CD4-positive, alpha-beta T cell (primary cell): ENCODE measurements around the gene PCDHGC4. TPM values are rescaled to one million over a fixed set of nuclear protein-coding genes. Genes with fewer than 3 reads are reported as not detected.

Source experiments
- ATAC-seq: fragments of 200-7000 bp; cut with Tn5 transposase; one replicate; pipeline ENCODE4 v1.10.0; 2022; ENCODE audit warnings: mild to moderate bottlenecking; ENCODE audit not compliant: poor library complexity
- CTCF ChIA-PET: fragments of 350-600 bp; sonication (Branson Sonifier 250); formaldehyde crosslinking; loops from one replicate; lab custom pipeline; 2021; ENCODE audit warnings: antibody characterized with exemption, inconsistent platforms; lab: Charles Lee
- POLR2A ChIA-PET: fragments of 350-600 bp; sonication (Branson Sonifier 250); formaldehyde crosslinking; loops from one replicate; lab custom pipeline; 2021; ENCODE audit warnings: antibody characterized with exemption, inconsistent platforms; lab: Charles Lee
- DNase-seq, 14 experiments: peaks; one replicate each; pipeline ENCODE4 v3.0.0-alpha.2; 2013 to 2020; ENCODE audit warnings: mixed read lengths in 2 of 14
- H3K27ac ChIP-seq, 2 donors: one replicate each; pipeline versions ENCODE4 v1.5.1 to v1.7.0; 2013; ENCODE audit warnings: low read length in 2 of 2, low read depth in 1 of 2, mild to moderate bottlenecking in 1 of 2
- H3K27me3 ChIP-seq, 2 experiments: 1 replicate in 1 of 2; 2 replicates in 1 of 2; pipeline versions ENCODE4 v1.6.1 to v1.7.0; 2013; ENCODE audit warnings: low read length in 2 of 2, control low read depth in 1 of 2, mild to moderate bottlenecking in 1 of 2, moderate library complexity in 1 of 2; ENCODE audit not compliant: insufficient read depth in 2 of 2, control insufficient read depth in 1 of 2
- H3K36me3 ChIP-seq: one replicate; pipeline ENCODE4 v1.6.1; 2013; ENCODE audit warnings: low read length, control low read depth; ENCODE audit not compliant: insufficient read depth
- H3K4me1 ChIP-seq: one replicate; pipeline ENCODE4 v1.6.1; 2013; ENCODE audit warnings: low read length, control low read depth; ENCODE audit not compliant: insufficient read depth
- H3K4me3 ChIP-seq: one replicate; pipeline ENCODE4 v1.5.1; 2013; ENCODE audit warnings: mild to moderate bottlenecking, low read length, moderate library complexity
- H3K9me3 ChIP-seq, 2 experiments: 1 replicate in 1 of 2; 2 replicates in 1 of 2; pipeline versions ENCODE4 v1.6.1 to v1.7.0; 2013; ENCODE audit warnings: low read length in 2 of 2, mild to moderate bottlenecking in 2 of 2, control low read depth in 1 of 2, moderate library complexity in 1 of 2; ENCODE audit not compliant: control insufficient read depth in 1 of 2, insufficient read depth in 1 of 2
- H3K27ac Mint-ChIP-seq: one replicate; pipeline ENCODE4 v1.8.0; 2020; ENCODE audit warnings: mixed read lengths
- H3K27me3 Mint-ChIP-seq: one replicate; pipeline ENCODE4 v1.8.0; 2021; ENCODE audit warnings: mixed read lengths
- H3K36me3 Mint-ChIP-seq: one replicate; pipeline ENCODE4 v1.8.0; 2021; ENCODE audit warnings: low read depth, mixed read lengths
- H3K4me1 Mint-ChIP-seq: one replicate; pipeline ENCODE4 v1.8.0; 2021; ENCODE audit warnings: low read depth, mixed read lengths
- H3K4me3 Mint-ChIP-seq: one replicate; pipeline ENCODE4 v1.8.0; 2020; ENCODE audit warnings: mild to moderate bottlenecking, mixed read lengths
- H3K9me3 Mint-ChIP-seq: one replicate; pipeline ENCODE4 v1.8.0; 2020; ENCODE audit warnings: mixed read lengths
- intact Hi-C, 2 experiments: fragments of 100-400 bp; cut with DNase I in 1 of 2; cut with micrococcal nuclease in 1 of 2; formaldehyde crosslinking; loops; one replicate each; pipeline versions ENCODE4 v1.15.1 to v1.9.0; 2023 to 2025; cut with DNase I, micrococcal nuclease
- total RNA-seq, 174 experiments: library from RNA in 2 of 174; stranded (reverse) in 2 of 174; gene quantifications; one replicate each; pipeline ENCODE4 v1.2.3 and lab custom pipeline; 2021 to 2026
- TF ChIP-seq, protein P1 (sequence below): fragments of 200-600 bp; IDR thresholded peaks from one replicate; pipeline ENCODE4 v1.8.0; 2022; ENCODE audit warnings: antibody characterized with exemption, mild to moderate bottlenecking

The PCDHGC4 gene
- total RNA-seq, 2 experiments from 2014 or later, result not detected

DNA sequence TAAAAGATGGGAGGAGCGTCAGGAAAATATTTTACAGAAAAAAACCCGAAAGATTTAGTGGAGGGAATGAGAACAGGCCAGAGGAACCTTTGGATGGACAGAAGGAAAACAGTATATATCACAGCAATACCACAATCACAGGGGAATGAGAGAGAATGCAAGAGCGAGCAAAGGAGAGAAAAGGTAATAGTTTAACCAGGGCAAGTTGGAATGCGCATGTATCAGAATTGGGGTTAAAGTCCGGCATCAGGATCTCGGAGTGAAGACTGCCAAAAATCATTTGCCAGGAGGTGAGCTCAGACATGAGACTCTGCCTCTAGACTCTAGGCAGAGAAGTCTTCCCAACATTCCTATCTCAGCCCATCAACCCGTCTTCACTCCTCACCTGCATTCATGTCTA, 40.8 kb downstream of the PCDHGC4 start:
- ChIA-PET CTCF (interaction anchor here (0.9 to 2.8 kb wide), 5 partner anchors 12 to 139 kb away, joined by 3 to 19 read pairs (median 7); partner anchors contain the start of gene PCDHGB4), POLR2A (no interaction called here)
- Mint-ChIP-seq H3K4me1 (peaks cover 12% of the 10 kb centered on the region), H3K36me3 (no peaks in the 10 kb centered on the region), H3K27me3 (no peaks in the 10 kb centered on the region), H3K27ac (peak overlapping the region; percentile 13), H3K9me3 (no peaks in the 10 kb centered on the region), H3K4me3 (no peak overlapping the region)
- no peak overlapping the region for H3K27ac ChIP-seq
- intact Hi-C loops, result loop anchor here (2.0 to 10.0 kb wide), 3 partner anchors 113 to 441 kb away; partner anchors contain the start of gene PCDHGA10 (in 1 of the 2)
- H3K4me1 ChIP-seq, result peaks cover 13% of the 10 kb centered on the region
- DNase-seq (no peak), ATAC-seq (no peak)
- no peaks in the 10 kb centered on the region for H3K9me3 ChIP-seq
- peaks cover 99% of the 10 kb centered on the region for H3K36me3 ChIP-seq
- no peaks in the 10 kb centered on the region for H3K27me3 ChIP-seq
- H3K4me3 ChIP-seq, result no peak overlapping the region
- TF ChIP-seq, protein P1, sequence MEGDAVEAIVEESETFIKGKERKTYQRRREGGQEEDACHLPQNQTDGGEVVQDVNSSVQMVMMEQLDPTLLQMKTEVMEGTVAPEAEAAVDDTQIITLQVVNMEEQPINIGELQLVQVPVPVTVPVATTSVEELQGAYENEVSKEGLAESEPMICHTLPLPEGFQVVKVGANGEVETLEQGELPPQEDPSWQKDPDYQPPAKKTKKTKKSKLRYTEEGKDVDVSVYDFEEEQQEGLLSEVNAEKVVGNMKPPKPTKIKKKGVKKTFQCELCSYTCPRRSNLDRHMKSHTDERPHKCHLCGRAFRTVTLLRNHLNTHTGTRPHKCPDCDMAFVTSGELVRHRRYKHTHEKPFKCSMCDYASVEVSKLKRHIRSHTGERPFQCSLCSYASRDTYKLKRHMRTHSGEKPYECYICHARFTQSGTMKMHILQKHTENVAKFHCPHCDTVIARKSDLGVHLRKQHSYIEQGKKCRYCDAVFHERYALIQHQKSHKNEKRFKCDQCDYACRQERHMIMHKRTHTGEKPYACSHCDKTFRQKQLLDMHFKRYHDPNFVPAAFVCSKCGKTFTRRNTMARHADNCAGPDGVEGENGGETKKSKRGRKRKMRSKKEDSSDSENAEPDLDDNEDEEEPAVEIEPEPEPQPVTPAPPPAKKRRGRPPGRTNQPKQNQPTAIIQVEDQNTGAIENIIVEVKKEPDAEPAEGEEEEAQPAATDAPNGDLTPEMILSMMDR, result no peak

DNA sequence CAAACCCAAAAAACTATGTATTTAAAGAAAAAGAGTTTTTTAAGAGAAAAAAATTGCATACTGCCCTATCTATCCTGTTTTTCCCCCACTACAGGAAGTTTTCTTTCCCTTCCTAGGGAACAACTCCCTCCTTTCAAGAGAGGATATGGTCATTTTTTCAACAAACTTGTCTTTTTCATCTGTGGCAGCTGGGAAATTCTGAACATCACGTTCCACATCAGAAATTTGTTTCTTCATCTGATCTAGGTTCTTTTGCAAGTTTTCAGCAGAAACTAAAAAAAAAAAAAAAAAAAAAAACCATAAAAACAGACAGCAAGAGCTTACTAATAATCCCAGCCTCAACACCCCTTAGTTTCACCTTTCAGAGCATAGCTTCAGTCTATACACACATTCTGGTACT, 42.6 kb downstream of the PCDHGC4 start:
- Mint-ChIP-seq H3K36me3 (no peaks in the 10 kb centered on the region), H3K27ac (no peak overlapping the region), H3K4me1 (peaks cover 12% of the 10 kb centered on the region), H3K4me3 (no peak overlapping the region), H3K27me3 (no peaks in the 10 kb centered on the region), H3K9me3 (no peaks in the 10 kb centered on the region)
- TF ChIP-seq, protein P1, result no peak
- no peaks in the 10 kb centered on the region for H3K9me3 ChIP-seq
- H3K36me3 ChIP-seq, result peaks cover 99% of the 10 kb centered on the region
- ATAC-seq (no peak), DNase-seq (no peak)
- ChIA-PET CTCF (interaction anchor here (0.6 to 1.9 kb wide), 3 partner anchors 13 to 104 kb away, joined by 3 to 7 read pairs (median 4); no protein-coding TSS in a partner anchor), POLR2A (no interaction called here)
- intact Hi-C loops, result loop anchor here in 1 of 2 experiments (10.0 kb wide), 1 partner anchor 443 kb away; no protein-coding TSS in a partner anchor
- H3K4me1 ChIP-seq, result peaks cover 13% of the 10 kb centered on the region
- no peak overlapping the region for H3K4me3 ChIP-seq
- H3K27me3 ChIP-seq, result no peaks in the 10 kb centered on the region
- H3K27ac ChIP-seq, result no peak overlapping the region

DNA sequence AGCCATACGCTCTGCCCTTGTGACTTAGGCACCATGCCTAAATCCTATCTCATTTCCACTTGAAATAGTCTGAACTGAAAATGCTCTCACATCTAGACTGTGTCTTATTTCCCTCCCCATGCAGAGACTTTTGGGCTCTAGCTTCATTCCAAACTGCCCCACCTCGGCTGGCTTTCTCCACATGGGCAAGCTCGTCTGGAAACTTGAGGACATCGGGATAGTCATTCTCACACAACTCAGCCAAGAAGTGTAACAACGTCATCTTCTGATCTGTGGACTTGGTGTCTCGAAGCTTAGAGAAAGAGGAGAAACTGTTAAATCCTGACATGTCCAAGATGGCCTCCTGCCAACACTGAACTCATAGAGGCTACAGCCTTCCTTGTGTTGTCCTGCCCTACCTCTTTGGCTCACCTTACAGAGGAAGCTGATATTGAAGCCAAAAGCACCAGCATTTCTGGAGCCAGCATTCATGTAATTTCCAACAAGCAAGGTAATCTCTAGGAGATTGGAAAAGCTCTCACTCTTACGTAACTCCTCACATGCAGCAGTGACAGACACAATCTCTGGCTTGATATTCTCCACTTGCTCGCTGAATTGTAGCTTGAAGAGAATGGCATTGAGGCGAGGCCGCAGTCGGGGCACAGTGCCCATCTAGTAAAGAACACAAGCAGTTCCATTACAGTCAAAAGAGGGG, 43.6 kb downstream of the PCDHGC4 start:
- intact Hi-C loops, result loop anchor here in 1 of 2 experiments (10.0 kb wide), 1 partner anchor 444 kb away; no protein-coding TSS in a partner anchor

More for the DNA sequence above, 43.6 kb downstream of the PCDHGC4 start:
- ATAC-seq (no peak), DNase-seq (no peak)
- no peak overlapping the region for H3K4me3 Mint-ChIP-seq
- no peak overlapping the region for H3K27ac ChIP-seq
- TF ChIP-seq, protein P1, result no peak
- H3K36me3 ChIP-seq, result peaks cover 99% of the 10 kb centered on the region
- no peaks in the 10 kb centered on the region for H3K27me3 ChIP-seq
- no peaks in the 10 kb centered on the region for H3K27me3 Mint-ChIP-seq
- H3K9me3 Mint-ChIP-seq, result no peaks in the 10 kb centered on the region
- H3K27ac Mint-ChIP-seq, result no peak overlapping the region
- no peaks in the 10 kb centered on the region for H3K9me3 ChIP-seq
- peaks cover 12% of the 10 kb centered on the region for H3K4me1 Mint-ChIP-seq
- H3K36me3 Mint-ChIP-seq, result no peaks in the 10 kb centered on the region
- H3K4me3 ChIP-seq, result no peak overlapping the region
- POLR2A ChIA-PET, result interaction anchor here (1.1 kb wide), 1 partner anchor 1001 kb away, joined by 3 read pairs; no protein-coding TSS in a partner anchor
- CTCF ChIA-PET, result interaction anchor here (1.2 to 1.9 kb wide), 2 partner anchors 29 to 35 kb away, joined by 4 to 7 read pairs; no protein-coding TSS in a partner anchor
- peaks cover 8% of the 10 kb centered on the region for H3K4me1 ChIP-seq
